HG03039 (cell line): ENCODE results near the gene XXYLT1.

Experiments used
- ATAC-seq: cut with Tn5 transposase; IDR thresholded peaks from one replicate; pipeline ENCODE4 v1.9.1; 2021; ENCODE audit warnings: mild to moderate bottlenecking, moderate library complexity; ENCODE audit not compliant: unreplicated experiment

The XXYLT1 gene

DNA sequence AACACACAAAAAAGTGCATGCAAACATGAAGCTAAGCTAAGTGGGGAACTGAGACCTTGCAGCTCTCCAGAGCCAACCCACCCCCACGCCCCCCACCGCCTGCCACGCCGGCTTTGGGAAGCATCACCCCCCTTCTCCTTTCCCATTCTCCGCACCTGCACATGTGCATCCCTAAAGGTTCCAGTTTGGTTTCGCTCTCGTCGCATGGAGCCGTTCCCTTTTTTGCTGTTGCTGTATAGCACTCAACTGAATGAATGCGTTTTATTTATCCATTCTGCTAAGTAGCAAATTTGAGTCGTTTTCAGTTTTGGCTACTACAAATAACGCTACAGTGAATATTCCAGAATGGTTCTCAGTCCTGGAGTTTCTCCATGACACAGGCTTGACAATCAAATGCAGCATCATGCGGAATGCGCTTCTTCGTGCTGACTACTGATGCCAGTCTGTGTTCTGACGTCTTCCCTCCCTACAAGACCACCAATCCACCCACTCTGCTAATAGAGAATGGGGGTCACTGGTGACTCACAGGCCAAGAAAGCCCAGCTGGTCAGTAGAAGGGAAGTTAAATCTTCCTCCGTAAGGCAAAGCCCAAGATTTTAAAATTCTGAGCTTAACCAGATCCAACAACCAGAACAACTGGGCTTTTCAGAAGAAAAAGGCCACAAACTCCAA is 115.3 kb downstream of the XXYLT1 start:
- no peak for ATAC-seq

DNA sequence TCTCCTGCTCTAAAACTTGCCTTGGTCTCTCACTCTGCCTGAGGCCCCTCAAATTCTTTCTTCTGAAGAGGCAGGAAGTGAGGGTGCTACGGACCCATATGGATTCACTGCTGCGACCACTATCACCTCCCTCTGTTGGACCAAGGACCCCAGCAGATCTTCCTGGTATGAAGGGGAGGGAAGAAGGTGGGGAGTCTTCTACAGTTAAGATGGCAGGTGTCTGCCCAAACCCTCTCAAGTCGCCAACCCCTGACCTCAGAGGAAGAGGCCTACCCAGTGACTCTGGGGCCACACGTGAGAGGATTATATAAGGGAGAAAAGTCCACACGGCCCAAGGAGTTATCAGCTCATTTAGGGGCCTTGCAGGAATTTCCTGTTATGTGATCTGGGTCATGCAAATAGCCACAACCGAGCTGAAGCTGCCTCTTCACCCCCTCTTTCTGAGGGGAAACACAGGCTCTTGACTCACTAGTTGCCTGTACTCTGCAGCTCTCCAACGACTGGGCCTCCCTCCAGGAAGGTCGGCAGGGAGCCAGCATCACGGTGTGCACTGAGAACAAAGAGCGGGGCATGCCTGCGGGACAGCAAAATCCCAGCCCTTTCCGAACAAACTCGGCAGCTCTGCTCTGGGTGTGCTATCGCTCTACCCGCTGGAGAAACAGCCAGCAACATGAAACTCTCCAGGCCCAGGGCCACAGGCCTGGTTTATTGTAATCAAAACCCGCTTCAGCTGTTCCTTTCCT is 116.0 kb downstream of the XXYLT1 start:
- ATAC-seq, result no peak

DNA sequence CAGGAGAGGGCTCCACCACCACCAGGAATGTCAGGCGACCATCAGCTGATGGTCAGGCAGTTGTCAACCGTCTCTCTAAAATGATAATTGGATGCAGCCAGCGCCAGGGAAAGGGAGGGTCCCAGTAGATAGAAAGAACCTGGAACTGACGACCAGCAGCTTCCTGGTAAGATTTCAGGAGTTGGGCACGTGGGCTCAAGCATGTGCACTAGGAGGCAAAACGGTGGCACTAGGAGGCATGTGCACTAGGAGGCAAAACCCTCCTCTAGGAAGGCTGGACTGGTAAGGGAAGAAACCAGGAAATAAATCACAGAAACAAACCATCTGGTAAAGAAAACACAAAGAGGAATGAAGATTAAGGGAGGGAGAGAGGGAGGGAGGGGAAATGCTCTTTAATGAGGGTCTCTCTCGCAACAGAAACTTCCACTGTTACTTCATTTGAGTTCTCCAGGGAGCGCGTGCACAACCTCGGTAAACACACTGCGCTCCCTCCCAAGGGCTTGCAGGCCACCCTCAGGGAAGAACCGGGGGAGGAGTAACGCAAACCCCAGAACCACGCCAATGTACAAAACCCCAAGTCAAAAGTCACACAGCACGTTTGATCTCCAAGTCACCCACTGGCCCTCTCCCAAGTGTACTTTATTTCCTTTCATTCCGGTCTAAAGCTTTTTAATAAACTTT is 116.7 kb downstream of the XXYLT1 start:
- no peak for ATAC-seq

GRCh38 chr3:195153653-195154052 is 117.3 kb downstream of the XXYLT1 start:
- no peak for ATAC-seq

DNA sequence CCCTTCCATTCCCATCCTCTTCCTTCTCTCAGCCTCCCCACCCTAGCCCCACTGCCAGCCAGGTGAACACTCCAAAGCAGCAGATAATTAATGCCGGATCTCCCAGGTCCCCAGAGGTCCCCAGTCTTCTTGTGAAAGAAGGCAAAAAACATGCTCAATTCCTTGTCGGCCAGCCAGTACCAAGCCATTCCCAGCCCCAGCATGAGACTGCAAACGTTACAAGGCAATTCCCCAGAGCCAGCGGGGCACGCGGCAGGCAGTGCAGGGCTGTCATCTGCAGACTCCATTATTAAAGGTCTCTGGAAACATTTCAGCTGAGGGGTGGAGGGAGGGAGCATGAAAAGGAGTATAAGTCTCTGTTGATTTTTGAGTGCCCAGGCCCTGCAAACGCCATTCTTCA is 117.8 kb downstream of the XXYLT1 start:
- no peak for ATAC-seq

- ATAC-seq, result no peak
Measured at GRCh38 chr3:195151866-195152541, 119.0 kb downstream of the XXYLT1 start.

DNA sequence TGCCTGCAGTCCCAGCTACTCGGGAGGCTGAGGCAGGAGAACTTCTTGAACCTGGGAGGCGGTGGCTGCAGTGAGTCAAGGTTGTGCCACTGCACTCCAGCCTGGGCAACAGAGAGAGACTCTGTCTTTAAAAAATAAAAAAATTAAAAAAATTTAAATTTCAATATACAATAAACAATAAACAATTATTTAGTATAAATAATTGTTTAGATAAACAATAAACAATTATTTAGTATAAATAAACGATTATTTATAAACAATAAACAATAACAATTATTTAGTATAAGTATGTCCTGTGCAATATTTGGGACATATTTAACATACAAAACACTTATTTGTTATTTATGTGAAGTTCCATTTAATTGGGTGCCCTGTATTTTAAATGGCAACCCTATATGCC is 119.6 kb downstream of the XXYLT1 start:
- no peak for ATAC-seq

DNA sequence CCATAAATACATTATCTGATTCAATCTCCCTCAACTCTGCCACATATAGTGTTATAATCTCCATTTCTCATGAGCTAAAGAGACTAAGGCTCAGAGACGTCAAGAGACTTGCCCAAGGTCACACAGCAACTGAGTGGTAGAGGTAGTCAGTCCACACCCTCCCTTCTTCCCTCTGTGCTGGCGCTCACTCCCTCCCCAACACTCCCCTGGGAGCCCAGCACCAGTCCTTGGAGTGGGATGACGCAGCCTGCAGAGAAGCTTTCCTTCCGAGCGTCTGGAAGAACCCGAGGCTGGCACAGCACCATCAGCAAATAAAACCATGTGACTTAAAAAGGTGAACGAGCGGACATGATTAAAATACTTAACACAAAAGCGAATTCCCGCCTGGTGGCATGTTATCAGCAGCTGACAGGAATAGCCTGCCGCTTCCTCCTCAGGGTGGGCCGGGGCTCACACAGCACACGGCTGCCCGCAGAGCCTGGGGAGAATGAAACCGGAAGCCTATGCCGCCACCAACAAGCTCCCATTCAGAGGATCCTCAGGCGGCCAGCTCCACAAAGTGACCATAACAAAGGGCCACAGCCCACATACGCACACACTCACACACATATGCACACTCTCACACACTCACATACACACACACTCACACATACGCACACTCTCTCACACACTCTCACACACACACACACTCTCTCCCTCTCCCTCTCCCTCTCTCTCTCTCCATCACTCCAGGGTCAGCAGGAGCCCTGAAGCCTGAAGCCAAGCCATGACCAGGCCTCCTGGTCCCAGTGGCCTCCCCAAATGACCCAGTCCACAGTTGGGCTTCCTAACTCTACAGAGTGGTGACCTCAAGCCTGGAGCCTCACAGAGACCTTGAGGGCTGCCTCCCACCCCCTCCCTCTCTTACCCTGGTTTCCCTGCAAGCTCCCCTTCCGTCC is 120.5 kb downstream of the XXYLT1 start:
- ATAC-seq, result no peak

GRCh38 chr3:195149292-195150030 is 121.5 kb downstream of the XXYLT1 start:
- ATAC-seq, result no peak

- no peak for ATAC-seq
Measured at GRCh38 chr3:195148549-195148948, 122.4 kb downstream of the XXYLT1 start.

GRCh38 chr3:195147649-195148080 is 123.3 kb downstream of the XXYLT1 start:
- peak; percentile 78 for ATAC-seq

- ATAC-seq, result no peak
Measured at GRCh38 chr3:195146131-195146530, 124.8 kb downstream of the XXYLT1 start.

GRCh38 chr3:195145579-195145978 is 125.4 kb downstream of the XXYLT1 start:
- ATAC-seq, result no peak

DNA sequence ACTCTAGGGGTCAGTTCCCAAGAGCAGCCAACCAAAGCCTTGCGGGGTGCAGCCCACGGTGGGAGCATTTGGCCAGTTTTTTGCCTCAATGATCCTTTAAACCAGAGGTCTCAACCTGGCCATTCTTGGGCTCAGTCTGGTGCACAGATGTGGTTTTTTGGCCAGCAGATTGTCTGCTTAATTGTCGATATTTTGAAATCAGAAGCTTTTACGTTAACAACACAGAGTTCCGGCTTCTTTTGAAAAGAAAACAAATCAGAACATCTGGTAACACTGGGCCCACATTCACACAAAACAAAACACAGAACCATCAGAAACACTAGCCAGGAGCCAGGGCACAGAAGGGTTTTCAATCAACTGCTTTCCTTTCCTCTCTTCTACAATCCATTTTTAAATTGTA is 127.7 kb downstream of the XXYLT1 start:
- no peak for ATAC-seq

DNA sequence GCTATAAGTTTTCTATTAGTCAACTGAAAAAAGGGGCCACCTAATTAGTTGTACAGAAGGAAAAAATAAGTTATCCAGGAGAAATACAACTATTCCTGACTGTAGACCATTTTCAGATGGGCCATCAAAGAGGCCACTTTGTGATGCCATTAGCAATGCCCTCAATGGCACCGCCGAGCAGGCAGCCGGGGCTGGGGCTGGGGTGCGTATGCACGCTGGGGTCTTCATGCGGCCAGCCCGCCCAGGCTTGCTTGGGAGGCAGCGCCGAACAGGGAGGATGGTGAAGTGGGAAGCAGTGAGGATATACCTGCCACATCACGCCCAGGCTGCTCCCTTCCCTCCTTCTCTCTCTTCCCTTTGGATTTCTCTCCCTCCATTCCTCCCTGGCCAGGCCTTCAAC is 128.4 kb downstream of the XXYLT1 start:
- ATAC-seq, result no peak

DNA sequence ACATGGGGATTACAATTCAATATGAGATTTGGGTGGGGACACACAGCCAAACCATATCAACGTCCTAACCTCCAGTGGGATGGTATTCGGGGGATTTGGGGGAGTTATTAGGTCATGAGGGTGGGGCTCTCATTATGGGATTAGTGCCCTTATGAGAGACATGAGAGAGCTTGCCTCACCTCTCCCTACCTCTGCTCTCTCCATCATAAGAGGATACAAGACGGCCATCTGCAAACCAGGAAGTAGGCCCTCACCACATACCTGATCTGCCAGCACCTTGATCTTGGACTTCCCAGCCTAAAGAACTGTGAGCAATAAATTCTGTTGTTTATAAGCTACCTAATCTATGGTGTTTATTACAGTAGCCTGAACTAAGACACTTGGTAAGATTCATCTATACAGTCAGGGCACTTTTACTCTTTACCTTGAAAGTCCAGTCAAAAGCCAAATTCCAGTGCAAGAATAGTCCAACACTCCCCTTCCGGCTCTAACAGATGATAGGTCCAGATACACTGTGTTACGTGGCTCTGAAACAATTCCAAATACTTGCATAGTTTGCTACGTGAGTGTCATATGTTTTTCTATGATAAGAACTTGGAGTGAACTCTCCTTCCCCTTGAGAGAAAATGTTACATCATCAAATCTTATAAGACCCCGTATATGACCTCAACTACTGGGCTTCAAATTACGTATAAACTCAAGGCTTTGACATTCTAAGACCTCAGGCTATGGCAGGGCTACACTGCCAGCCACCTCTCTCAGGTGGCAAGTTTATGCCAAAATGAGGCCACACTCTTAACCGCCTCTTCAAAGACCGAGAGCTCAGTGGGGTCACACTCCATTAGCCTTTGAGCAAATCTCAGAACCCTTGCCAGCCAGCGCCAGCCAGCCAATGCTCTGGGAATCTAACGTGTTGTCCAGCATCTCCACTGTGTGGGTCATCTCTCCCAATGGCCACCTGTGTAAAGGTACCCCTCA is 129.9 kb downstream of the XXYLT1 start:
- ATAC-seq, result no peak

DNA sequence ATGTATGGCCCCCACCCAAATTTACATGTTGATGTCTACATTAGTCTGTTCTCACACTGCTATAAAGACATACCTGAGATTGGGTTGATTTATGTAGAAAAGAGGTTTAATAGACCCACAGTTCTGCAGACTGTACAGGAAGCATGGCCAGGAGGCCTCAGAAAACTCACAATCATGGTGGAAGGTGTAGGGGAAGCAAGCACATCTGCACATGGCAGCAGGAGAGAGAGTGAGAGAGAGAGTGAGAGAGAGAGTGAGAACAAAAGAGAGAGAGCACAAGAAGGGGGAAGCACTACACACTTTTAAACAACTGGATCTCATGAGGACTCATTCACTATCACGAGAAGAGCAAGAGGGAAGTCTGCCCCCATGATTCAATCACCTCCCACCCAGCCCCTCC is 130.5 kb downstream of the XXYLT1 start:
- no peak for ATAC-seq

- no peak for ATAC-seq
Measured at GRCh38 chr3:195139876-195140240, 131.1 kb downstream of the XXYLT1 start.
